ENCODE measurements around the gene CCNL2.
"Not testable (repeated sequence)": the region's sequence is repeated elsewhere in the genome, so short reads cannot be mapped to it uniquely, and the experiment has no call there.

CCNL2 gene

DNA sequence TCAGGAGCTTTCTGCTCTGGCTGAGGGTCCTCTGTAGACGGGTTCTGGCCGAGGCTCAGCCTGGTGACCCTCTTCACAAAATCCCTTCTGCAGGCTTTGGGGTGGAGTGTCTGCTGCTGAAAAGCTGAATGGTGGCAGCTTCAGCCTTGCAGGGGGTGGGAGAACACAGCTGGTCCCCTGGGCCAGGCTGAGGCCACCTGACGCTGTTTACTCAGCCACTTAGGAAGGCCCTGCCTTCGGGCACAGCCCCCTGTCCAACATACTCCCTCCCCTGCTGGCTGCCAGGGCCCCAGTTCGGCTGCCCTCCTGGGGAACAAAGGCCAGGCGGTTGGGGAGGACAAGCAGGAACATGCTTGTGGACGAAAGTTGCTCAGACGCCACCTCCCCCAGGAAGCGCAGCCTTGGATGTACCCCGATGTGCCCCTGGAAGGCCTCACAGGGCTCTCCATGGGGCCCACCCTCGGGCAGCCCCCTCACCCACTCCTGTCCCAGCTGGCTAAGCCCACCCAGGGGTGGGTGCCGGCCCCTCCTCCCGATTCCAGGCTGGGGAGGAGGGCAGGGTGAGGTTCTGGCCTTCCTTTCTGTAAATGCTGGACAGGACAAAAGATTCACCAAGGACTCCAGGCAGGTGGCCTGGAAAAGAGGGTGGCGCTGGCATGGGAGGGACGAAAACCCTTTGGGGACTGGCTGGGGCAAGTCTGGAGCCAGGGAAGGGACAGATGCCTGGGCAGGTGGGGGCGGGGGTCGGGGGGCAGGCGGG lies 22.2 kb upstream of the CCNL2 start, which contains the start of gene ANKRD65:
Gene ANKRD65, minus strand, starts transcription at position 130 of the 760 bp plus-strand sequence. CDS start 271 bp downstream, outside the sequence.
- DNase-seq: no peak

GRCh38 chr1:1420654-1421141 lies 21.6 kb upstream of the CCNL2 start:
- DNase-seq: no peak

DNA sequence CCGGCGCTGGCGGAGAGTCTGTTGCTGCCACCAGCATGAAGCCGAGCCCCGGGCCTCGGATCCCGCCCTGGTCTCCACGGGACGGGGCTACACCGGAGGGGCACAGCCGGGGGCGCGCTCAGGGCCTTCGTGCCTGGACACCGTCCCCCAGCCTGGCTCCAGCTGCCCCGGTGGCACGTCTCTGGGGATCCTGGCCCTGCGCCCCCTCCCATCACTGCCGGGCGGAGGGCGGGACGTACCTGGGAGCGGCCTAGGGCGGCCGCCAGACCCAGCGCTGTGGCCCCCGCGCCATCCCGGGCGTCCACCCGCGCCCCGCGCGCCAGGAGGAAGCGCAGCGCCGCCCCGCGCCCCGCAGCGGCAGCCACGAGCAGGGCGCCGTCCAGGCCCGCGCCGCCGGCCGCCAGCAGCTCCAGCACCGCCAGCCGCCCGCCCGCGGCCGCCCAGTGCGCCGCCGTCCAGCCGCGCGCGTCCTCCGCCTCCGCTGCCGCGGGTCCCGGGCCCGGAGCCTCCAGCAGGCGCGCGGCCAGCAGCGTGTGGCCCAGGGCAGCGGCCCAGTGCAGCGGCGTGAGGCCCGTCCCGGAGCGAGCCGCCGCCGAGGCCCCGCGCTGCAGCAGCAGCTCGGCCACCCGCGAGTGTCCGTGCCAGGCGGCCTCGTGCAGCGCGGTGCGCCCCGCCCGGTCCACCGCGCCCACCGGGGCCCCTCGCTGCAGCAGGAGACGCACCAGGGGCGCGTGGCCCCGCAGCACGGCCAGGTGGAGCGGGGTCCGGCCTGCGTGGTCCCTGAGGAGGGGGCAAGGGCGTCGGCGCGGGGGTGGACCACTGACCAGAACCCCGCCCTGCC lies 20.9 kb upstream of the CCNL2 start:
- DNase-seq: peak; percentile 68

- no peak for DNase-seq
These were observed 20.3 kb upstream of the CCNL2 start for GRCh38 chr1:1419363-1419812.

DNA sequence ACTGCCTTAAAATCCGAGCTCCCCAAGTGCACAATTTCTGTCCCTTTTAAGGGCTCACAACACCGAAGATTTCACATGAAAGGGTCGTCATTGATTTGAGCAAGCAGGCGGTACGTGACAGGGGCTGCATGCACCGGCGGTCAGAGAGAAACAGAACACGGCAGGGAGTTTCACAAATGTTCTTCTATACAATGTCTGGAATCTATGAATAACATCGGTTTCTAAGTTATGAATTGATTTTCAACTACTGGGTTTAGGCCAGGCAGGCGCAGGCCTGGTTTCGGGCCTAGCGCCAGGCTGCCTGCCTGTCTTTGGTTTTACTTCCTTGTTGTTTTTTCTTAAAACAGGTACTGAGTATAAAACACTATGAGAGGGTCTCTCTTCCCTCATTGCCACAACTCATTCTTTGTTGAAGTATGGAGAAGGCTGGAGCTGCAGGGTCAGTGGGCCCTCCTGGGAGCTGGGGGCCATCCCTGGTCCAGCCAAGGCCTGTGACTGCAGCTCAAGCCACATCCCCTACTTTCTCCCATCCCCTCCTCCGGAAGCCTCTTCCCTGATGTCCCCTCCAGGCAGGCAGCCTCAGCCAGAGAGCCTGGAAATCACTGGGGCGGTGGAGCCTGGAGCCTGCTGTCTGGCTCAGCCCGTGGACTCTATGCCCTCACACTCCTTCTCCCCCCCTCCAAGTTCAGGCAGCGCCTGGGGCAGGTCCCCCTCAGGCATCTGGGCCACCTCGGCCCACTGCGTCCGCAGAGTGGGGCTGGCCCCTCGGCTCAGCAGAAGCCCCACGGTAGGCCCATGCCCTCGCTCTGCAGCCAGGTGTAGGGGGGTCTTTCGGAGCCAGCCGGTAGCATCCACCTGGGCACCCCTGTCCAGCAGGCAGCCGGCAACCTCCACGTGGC lies 19.6 kb upstream of the CCNL2 start:
- no peak for DNase-seq

GRCh38 chr1:1417825-1418463 lies 18.8 kb upstream of the CCNL2 start:
- DNase-seq: not testable (repeated sequence)

DNA sequence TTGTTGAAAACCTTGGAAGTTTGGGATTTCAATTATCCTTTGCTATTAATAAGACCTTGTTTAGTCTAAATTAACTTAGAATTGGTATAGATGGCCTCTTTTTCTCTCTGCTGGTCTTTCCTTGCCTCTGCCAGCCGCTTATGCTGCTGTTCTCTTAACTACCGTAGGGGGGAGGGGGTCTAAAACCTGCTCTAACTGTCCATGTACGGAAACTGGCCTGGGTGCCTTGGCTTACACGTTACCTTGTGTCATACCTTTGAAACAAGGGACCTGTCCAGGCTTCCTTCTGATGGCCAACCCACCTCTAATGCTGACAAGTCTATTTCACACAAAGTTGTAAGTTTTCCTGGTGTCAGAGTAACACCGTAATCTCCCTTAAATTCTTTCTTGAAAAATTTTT lies 18.3 kb upstream of the CCNL2 start:
- DNase-seq: not testable (repeated sequence)

- DNase-seq: no peak
These were observed 16.6 kb upstream of the CCNL2 start for GRCh38 chr1:1415751-1416150.

- DNase-seq: not testable (repeated sequence)
These were observed 13.3 kb upstream of the CCNL2 start for GRCh38 chr1:1412311-1412902.

- DNase-seq: no peak
These were observed 12.5 kb upstream of the CCNL2 start for GRCh38 chr1:1411626-1412025.

- DNase-seq: not testable (repeated sequence)
These were observed 11.1 kb upstream of the CCNL2 start for GRCh38 chr1:1410238-1410637.

GRCh38 chr1:1407636-1408318 lies 8.6 kb upstream of the CCNL2 start:
- DNase-seq: peak; percentile 81

- DNase-seq: peak; percentile 84
These were observed 7.9 kb upstream of the CCNL2 start, which contains the start of gene MRPL20 for GRCh38 chr1:1406821-1407635. Gene MRPL20 (minus strand): TSS chr1:1407293. CDS start chr1:1407217, 76 bp downstream.

DNA sequence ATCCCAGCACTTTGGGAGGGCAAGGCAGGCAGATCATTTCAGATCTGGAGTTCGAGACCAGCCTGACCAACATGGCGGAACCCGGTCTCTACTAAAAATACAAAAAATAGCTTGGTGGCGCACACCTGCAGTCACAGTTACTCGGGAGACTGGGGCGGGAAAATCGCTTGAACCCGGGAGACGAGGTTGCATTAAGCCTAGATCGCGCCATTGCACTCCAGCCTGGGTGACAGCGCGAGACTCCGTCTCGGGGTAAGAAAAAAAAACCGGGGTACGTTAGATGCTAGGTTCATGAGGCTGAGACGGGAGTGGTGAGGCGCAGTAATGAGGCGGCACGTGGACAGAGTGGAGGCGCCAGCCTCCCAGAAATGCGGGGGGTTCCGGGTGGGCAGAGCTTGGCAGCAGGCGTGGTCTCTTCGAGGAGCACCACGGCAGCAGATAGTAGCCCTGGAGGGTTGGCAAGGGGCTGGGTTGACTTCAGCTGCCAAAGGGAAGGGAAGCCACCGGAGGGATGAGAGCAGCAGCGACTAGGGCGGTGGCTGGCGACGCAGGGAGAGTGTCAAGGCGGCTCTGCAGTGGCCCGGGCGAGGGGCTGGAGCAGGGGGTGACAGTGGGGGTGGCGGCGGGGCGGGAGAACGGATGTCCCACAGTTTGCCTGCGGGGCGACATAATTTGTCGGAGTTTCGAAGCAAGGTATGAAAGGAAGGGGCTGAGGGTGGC lies 7.1 kb upstream of the CCNL2 start:
- no peak for DNase-seq

GRCh38 chr1:1403653-1404052 lies 4.5 kb upstream of the CCNL2 start:
- no peak for DNase-seq

DNA sequence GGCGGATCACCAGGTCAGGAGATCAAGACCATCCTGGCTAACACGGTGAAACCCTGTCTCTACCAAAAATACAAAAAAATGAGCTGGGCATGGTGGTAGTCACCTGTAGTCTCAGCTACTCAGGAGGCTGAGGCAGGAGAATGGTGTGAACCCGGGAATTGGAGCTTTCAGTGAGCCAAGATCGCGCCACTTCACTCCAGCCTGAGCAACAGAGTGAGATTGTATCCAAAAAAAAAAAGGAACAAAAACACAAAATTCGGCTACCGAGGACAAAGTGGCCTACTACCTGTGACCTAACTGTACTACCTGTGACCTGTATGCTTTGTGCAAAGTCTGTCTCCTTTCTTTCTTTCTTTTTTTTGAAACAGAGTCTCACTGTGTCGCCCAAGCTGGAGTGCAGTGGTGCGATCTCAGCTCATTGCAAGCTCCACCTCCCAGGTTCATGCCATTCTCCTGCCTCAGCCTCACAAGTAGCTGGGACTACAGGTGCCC lies 3.8 kb upstream of the CCNL2 start:
- not testable (repeated sequence) for DNase-seq

- no peak for DNase-seq
These were observed 3.2 kb upstream of the CCNL2 start for GRCh38 chr1:1402072-1402900.

All from right kidney (tissue), 1 donor.